Measurements from ENCODE around the gene AFF1. TPM values are rescaled to one million over a fixed set of nuclear protein-coding genes. Genes with fewer than 3 reads are reported as not detected.

AFF1 gene
- total RNA-seq, 1 donor from 2014 or later: 13.2 TPM

GRCh38 chr4:86947501-86948120, 12.8 kb downstream of the AFF1 start:
- peak in 1 of 2 donors; percentile 40 for DNase-seq (ENCODE audit: low read depth in 2 of 2)

DNA sequence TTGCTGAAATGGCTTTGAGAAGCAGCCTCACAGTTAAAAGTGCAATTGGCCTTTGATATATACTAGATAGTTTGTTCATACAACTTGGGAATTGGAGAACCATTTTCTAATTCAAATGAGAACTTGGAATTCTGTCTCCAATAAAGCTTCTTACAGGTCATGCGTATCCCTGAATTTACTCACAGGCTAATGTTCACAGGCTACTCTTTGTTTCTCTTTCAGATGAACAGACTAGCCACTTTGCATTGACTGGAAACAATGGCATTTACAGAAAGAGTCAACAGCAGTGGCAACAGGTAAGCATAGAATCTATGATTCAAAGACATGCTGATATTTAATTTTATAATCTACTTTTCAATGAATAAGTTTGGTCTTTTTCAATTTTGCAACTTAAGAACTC, 13.5 kb downstream of the AFF1 start:
- DNase-seq (ENCODE audit: low read depth in 2 of 2): peak in 1 of 2 donors; percentile 14

- no peak for DNase-seq (ENCODE audit: low read depth in 2 of 2)
Measured at GRCh38 chr4:86950831-86951525, 16.2 kb downstream of the AFF1 start.

- no peak for DNase-seq (ENCODE audit: low read depth in 2 of 2)
Measured at GRCh38 chr4:86955888-86956451, 21.2 kb downstream of the AFF1 start.

- DNase-seq (ENCODE audit: low read depth in 2 of 2): no peak
Measured at GRCh38 chr4:86957215-86957614, 22.4 kb downstream of the AFF1 start.

DNA sequence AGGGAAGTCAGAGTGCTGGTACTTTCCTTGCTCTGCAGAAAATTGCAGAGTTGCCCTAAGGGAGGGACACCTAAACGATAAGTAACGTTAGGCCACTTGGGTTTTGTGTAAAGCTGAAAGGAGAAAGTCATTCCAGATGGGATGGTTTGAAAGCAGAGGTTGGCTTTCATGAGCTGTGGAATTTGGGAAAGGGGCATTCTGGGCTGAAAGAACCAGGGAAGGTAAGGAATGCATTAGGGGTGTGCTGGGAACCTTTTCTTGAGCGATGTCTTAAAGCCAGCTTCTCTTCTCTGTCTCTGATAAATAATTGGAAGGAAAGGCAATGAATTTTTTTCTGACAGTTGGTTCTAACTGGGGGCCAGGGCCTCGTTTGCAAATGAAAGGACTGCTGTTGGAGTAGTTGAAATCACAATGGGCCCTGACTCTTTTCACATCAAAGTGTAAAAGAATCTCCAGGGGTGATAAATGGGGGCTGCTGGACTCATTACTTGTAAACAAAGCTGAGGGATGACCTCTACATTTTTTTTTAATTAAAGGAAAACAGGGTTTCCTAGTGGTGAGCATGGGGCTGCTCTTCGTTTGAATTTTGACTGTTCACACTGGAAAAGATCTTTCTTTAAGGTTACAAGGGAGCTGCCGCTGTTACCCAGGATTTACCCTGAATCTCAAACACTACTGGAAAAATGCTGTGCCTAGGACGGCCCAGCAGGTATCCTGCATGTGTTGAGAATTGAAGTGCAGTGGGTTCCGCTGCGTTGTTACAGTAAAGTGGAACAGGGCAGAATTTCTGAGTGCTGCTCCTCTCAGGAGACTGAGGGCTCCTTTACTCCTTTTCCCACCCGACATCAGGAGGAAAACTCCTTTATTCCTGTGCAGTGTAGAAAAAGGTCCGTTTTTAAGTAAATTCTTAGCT, 25.0 kb downstream of the AFF1 start:
- DNase-seq (ENCODE audit: low read depth in 2 of 2): no peak

DNA sequence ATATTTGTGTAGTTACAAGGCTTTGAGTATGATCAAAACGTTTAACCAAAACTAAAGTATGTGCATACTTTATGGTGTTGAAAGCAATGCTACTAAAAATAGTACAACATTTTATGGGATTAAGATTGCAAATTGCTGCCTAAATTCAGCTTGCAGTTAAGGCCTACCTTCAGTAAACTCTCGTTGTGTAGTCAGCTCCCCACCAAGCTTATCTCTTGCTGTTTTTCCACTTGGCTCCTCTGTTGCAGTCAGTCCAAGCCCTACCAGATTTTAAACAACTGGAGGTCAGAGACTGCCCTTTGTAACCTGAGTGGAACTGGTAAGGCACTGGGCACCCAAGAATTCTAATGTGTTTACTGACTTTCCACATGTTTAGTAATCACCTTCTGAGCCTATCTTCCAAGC, 25.7 kb downstream of the AFF1 start:
- no peak for DNase-seq (ENCODE audit: low read depth in 2 of 2)

GRCh38 chr4:86961116-86961515, 26.3 kb downstream of the AFF1 start:
- no peak for DNase-seq (ENCODE audit: low read depth in 2 of 2)

DNA sequence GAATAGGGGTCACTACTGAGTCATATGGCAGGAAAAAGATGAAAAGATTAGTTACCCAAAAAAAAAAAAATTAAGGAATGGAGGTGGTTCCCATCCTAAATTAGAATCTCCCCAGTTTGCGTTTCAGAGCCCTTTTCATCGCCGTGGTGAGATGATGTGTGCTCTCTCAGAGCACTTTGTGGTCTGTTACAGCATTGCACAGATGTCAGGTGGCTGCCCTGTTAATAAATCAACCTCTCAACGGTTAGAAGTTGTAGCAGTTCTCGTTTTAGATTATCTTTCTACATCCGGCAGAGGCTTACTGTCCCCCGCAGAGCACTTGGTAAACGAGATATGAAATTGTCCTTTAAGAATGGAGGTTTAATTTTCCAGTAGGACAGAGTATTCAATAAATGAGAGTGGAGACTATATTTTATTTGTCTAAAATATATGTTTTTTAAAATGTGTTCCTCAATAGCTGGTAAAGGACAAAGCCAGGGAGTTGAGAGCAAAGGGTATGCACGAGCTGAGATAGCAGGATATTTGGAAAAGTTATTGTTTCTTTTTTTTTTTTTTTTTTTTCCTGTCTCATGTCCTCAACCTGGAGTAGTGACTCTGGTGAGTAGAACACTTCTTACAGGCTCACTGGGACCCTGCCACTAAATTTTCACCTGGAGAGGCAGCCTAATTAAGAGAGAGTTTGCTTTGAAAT, 26.9 kb downstream of the AFF1 start:
- no peak for DNase-seq (ENCODE audit: low read depth in 2 of 2)

DNA sequence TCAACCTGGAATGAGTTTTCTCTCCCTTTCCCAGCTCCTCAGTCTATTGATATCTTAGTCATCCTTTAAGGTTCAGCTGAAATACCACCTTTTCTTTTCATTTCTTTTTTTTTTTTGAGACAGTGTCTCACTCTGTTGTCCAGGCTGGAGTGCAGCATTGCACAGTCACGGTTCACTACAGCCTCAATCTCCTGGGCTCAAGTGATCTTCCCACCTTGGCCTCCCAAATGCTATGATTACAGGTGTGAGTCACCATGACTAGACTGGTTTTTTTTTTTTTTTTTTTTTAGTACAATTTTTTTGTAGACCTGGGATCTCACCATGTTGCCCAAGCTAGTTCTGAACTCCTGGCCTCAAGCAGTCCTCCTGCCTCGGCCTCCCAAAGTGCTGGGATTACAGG, 28.9 kb downstream of the AFF1 start:
- peak in 1 of 2 donors; percentile 20 for DNase-seq (ENCODE audit: low read depth in 2 of 2)

DNA sequence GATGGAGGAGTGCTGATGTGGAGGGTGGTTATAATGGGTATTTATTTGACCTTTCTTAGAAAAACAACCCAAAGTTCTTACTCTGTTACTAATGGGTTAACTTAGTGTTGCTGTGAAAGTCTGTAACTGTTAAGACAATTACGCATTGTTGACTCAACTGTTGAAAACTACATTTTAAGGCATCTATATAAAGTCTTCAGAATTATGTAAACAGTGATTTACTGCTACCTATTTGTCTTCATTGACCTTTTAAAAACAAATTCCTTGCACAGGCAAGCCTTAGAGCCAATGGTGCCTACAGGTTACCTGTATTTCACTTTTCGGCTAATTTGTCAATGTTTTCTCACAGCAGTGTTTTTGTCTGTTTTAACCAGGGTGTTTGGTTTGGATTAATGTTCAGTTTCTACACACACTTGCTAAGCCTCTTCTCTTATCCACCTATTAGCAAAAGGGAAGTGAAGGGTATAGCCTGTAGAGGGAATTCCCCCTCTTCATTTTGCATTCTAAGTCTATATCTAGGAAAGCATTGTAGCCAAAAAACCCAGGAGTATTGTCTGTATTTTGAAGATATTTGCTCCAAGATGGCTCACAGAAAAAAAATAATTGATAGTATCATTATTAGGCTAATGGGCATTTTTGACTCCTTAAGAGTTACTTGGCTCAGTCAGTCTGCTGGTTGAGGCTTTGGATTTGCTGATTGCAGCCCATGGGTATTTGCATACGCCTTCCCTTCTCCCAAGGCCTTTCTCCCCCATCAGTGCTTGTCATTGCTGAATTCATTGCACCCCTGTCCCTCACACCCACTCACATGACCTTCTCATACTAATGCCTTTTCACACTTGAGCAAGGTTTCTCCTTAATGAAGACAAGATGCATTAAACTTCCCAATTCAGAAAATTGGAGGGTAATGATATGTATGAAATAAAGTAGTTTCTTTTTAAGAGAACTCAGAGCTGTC, 30.5 kb downstream of the AFF1 start:
- no peak for DNase-seq (ENCODE audit: low read depth in 2 of 2)

DNA sequence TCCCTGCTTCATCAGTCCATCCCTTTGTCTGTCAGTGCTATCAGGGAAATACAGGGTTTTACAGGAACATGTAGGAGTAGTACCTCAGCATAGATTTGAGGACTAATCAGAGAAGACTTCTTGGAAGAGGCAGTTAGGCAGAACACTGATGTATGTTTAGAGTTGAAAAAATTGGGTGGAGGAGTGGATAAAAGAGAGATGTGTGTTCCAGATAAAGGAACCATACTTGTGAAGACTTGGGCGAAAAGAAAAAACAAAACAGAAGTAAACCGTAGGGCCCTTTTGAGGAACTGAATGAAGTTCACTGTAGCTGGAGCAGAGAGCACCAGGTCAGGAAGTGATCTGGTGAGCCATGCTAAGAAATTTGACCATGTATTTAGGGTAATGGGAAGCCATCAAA, 32.3 kb downstream of the AFF1 start:
- no peak for DNase-seq (ENCODE audit: low read depth in 2 of 2)

GRCh38 chr4:86967798-86968197, 33.0 kb downstream of the AFF1 start:
- no peak for DNase-seq (ENCODE audit: low read depth in 2 of 2)

- DNase-seq (ENCODE audit: low read depth in 2 of 2): peak in 1 of 2 donors; percentile 50
Measured at GRCh38 chr4:86968547-86968946, 33.7 kb downstream of the AFF1 start.

DNA sequence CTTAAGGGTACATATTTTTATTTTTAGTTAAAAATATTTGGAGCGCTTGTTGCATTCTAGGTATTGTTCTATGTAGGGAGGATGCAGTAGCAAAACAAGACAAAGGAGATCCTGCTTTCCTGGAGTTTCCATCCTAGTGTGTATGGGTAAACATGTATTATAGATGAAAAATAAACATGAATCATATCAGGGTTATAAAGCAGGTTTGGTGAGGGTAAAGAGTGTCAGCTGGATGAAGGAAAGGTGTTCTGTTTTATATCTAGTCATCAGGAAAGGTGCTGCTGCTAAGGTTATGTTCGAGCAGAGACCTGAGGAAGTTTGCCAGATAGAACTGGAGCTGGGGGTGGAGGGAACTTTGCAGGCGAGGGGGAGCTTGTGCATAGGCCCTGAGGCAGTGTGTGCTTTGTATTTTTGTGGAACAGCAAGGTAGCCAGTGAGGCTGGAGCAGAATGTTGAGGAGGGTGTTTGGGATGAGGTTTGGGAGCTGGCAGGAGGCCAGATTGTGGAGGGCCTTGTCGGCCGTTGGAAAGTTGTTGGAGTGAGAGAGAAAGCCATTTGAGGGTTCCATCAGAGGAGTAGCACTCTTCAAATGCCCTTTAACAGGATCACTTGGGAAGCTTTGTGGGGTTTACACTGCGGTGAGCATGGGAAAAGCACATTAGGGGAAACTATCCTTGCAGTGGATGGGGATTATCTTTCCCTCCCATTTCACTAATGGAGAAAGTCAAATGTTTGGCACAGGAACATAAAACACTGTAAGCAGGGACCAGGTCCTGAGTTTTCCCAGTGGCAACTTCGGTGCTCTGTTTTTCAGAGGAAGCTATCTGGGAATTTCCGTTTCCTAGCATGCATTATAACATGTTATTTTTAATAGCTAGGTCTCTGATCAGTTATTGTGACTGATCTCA, 35.9 kb downstream of the AFF1 start:
- DNase-seq (ENCODE audit: low read depth in 2 of 2): peak; percentile 25 to 61

DNA sequence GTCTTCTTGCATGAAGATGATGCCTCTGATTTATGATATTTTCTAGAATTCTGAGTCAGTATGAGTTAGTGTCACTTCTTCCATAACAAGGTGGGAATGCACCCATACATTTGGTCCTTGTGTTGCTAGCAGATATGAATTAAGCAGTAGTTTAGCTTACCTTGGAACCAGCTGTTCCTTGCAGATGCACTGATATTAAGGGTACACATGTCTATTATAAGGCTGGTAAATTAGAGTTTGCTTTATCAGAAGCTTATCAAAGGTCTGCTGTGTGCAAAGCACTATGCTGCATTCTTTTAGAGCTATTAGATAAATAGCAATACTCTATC, 36.5 kb downstream of the AFF1 start:
- DNase-seq (ENCODE audit: low read depth in 2 of 2): no peak

GRCh38 chr4:86972997-86973396, 38.2 kb downstream of the AFF1 start:
- no peak for DNase-seq (ENCODE audit: low read depth in 2 of 2)

DNA sequence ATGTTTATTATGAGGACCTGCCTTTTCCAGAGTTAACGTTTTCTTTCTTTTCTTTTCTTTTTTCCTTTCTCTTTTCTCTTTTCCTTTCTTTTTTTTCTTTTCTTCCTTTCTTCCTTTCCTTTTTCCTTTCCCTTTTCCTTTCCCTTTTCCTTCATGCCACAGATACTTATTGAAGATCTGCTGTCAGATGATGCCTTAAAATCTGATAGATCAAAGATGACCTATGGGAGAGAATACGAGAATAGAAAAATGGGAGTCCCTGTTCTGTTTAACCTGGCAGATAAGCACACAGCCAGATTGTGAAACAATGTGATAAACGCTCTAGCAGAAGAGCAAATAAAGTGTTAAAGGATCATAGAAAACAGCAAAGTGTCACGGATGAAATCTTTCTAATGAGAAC, 38.9 kb downstream of the AFF1 start:
- no peak for DNase-seq (ENCODE audit: low read depth in 2 of 2)

- peak in 1 of 2 donors; percentile 32 for DNase-seq (ENCODE audit: low read depth in 2 of 2)
Measured at GRCh38 chr4:86974551-86974994, 39.8 kb downstream of the AFF1 start.

Measured in dermis microvascular lymphatic vessel endothelial cell (primary cell).